A549 treated with Hydrocortisone at 1 μM for 4 hours (cell line): ENCODE data around the gene NT5C. TPM values are rescaled to one million over a fixed set of nuclear protein-coding genes. Genes with fewer than 3 reads are reported as not detected.

ENCODE experiments used
- total RNA-seq: library from RNA; stranded (reverse); fragments of 200-300 nt; extraction: Qiagen RNA extraction; gene quantifications from 5 replicates; pipeline ENCODE4 v1.2.3, GENCODE V29; 2022

The NT5C gene
- total RNA-seq = 81.2 to 127 TPM (median 122 TPM) in 5 replicates

GRCh38 chr17:75131278-75132017 lies at the start of gene NT5C:
NT5C (minus strand) TSS chr17:75131742; CDS start chr17:75131707, 35 bp downstream.

GRCh38 chr17:75154195-75155106 lies 22.9 kb upstream of the NT5C start, which contains the start of gene JPT1:
JPT1 (minus strand) TSS chr17:75154512; CDS start chr17:75154397, 115 bp downstream.

GRCh38 chr17:75109407-75110233 lies 21.9 kb downstream of the NT5C start, which contains the start of gene ARMC7:
ARMC7 (plus strand) TSS chr17:75109969; CDS start chr17:75110289, 320 bp downstream.

GRCh38 chr17:75087558-75088453 lies 43.7 kb downstream of the NT5C start, which contains the start of gene SLC16A5:
SLC16A5 (plus strand) TSS chr17:75087954; CDS start chr17:75093637, 5,683 bp downstream.

Other genes starting within 250 kb of the NT5C start
- gene FADS6, start 238.1 kb downstream of the NT5C start, total RNA-seq = 0.09 TPM in 1 of 5 replicates, not detected in the others
- gene USH1G, start 208.5 kb downstream of the NT5C start, total RNA-seq = 0.02 to 0.14 TPM (median 0.09 TPM) in 5 replicates
- 0.06 to 0.12 TPM (median 0.08 TPM) in 5 replicates for gene OTOP2, start 207.5 kb downstream of the NT5C start, total RNA-seq
- gene OTOP3, start 195.8 kb downstream of the NT5C start, total RNA-seq = not detected in 5 replicates
- gene HID1, start 159.0 kb downstream of the NT5C start, total RNA-seq = 15.3 to 18.3 TPM (median 16.9 TPM) in 5 replicates
- gene CDR2L, start 144.1 kb downstream of the NT5C start, total RNA-seq = 65.6 to 80.7 TPM (median 75.4 TPM) in 5 replicates
- 71.2 to 79.0 TPM (median 76.6 TPM) in 5 replicates for gene MRPL58, start 119.1 kb downstream of the NT5C start, total RNA-seq
- gene ATP5PD, start 84.8 kb downstream of the NT5C start, total RNA-seq = 481 to 533 TPM (median 504 TPM) in 5 replicates
- 30.1 to 35.5 TPM (median 30.5 TPM) in 5 replicates for gene KCTD2, start 84.5 kb downstream of the NT5C start, total RNA-seq
- gene SLC16A5, start 43.8 kb downstream of the NT5C start, total RNA-seq = 25.8 to 33.0 TPM (median 29.0 TPM) in 5 replicates
- 16.6 to 20.8 TPM (median 17.5 TPM) in 5 replicates for gene ARMC7, start 21.8 kb downstream of the NT5C start, total RNA-seq
- 670 to 830 TPM (median 736 TPM) in 5 replicates for gene JPT1, start 22.8 kb upstream of the NT5C start, total RNA-seq
- 258 to 388 TPM (median 378 TPM) in 5 replicates for gene SUMO2, start 51.2 kb upstream of the NT5C start, total RNA-seq
- gene NUP85, start 73.9 kb upstream of the NT5C start, total RNA-seq = 96.4 to 110 TPM (median 98.5 TPM) in 5 replicates
- 26.2 to 28.9 TPM (median 28.0 TPM) in 5 replicates for gene GGA3, start 129.9 kb upstream of the NT5C start, total RNA-seq
- gene MRPS7, start 130.1 kb upstream of the NT5C start, total RNA-seq = 143 to 179 TPM (median 172 TPM) in 5 replicates
- gene MIF4GD, start 139.5 kb upstream of the NT5C start, total RNA-seq = 33.7 to 38.5 TPM (median 37.6 TPM) in 5 replicates
- 17.3 to 18.6 TPM (median 17.9 TPM) in 5 replicates for gene SLC25A19, start 157.7 kb upstream of the NT5C start, total RNA-seq